EL (cell line): ENCODE data around the gene KSR2.

ENCODE experiments used
- DNase-seq: peaks from one replicate; pipeline ENCODE4 v3.0.0-alpha.2; 2016

The KSR2 gene

GRCh38 chr12:117599849-117600248 is 368.9 kb downstream of the KSR2 start:
- no peak for DNase-seq

- no peak for DNase-seq
Observed at GRCh38 chr12:117596968-117597367, 371.8 kb downstream of the KSR2 start.

GRCh38 chr12:117595751-117596150 is 373.0 kb downstream of the KSR2 start:
- no peak for DNase-seq

- DNase-seq, result no peak
Observed at GRCh38 chr12:117594481-117594880, 374.3 kb downstream of the KSR2 start.

- DNase-seq, result no peak
Observed at GRCh38 chr12:117593815-117594400, 374.9 kb downstream of the KSR2 start.

GRCh38 chr12:117592588-117593305 is 376.0 kb downstream of the KSR2 start:
- no peak for DNase-seq

GRCh38 chr12:117590999-117591398 is 377.8 kb downstream of the KSR2 start:
- no peak for DNase-seq

- DNase-seq, result no peak
Observed at GRCh38 chr12:117590386-117590785, 378.4 kb downstream of the KSR2 start.

- DNase-seq, result no peak
Observed at GRCh38 chr12:117589021-117589420, 379.8 kb downstream of the KSR2 start.

- DNase-seq, result peak; percentile 31
Observed at GRCh38 chr12:117587631-117588287, 381.0 kb downstream of the KSR2 start.

GRCh38 chr12:117583677-117584225 is 385.0 kb downstream of the KSR2 start:
- no peak for DNase-seq

GRCh38 chr12:117583092-117583491 is 385.7 kb downstream of the KSR2 start:
- no peak for DNase-seq

GRCh38 chr12:117582135-117582784 is 386.5 kb downstream of the KSR2 start:
- DNase-seq, result no peak

- peak; percentile 12 for DNase-seq
Observed at GRCh38 chr12:117580718-117581062, 388.1 kb downstream of the KSR2 start.

GRCh38 chr12:117580015-117580717 is 388.6 kb downstream of the KSR2 start:
- DNase-seq, result no peak

- DNase-seq, result no peak
Observed at GRCh38 chr12:117577122-117577657, 391.6 kb downstream of the KSR2 start.

GRCh38 chr12:117576053-117576452 is 392.7 kb downstream of the KSR2 start:
- DNase-seq, result no peak

GRCh38 chr12:117574655-117575054 is 394.1 kb downstream of the KSR2 start:
- DNase-seq, result no peak

- DNase-seq, result no peak
Observed at GRCh38 chr12:117572755-117573154, 396.0 kb downstream of the KSR2 start.

- DNase-seq, result no peak
Observed at GRCh38 chr12:117571321-117571720, 397.5 kb downstream of the KSR2 start.

GRCh38 chr12:117570608-117571007 is 398.2 kb downstream of the KSR2 start:
- DNase-seq, result no peak

- no peak for DNase-seq
Observed at GRCh38 chr12:117567644-117568216, 401.1 kb downstream of the KSR2 start.
